Mesenchymal stem cell (in vitro differentiated cells and primary cell): ENCODE data around the gene TOX3.

Source experiments
- DNase-seq: peaks from one replicate; pipeline ENCODE4 v3.0.0-alpha.2; 2013
- H2AFZ ChIP-seq: one replicate; pipeline ENCODE4 v1.6.1; 2013; ENCODE audit warnings: low read depth, mild to moderate bottlenecking, control low read depth, inconsistent platforms, low read length, moderate library complexity
- H2AK5ac ChIP-seq: 2 replicates; pipeline ENCODE4 v1.6.1; 2013; ENCODE audit warnings: low read length, moderate library complexity, mild to moderate bottlenecking, inconsistent platforms; ENCODE audit not compliant: severe bottlenecking
- H2BK120ac ChIP-seq: one replicate; pipeline ENCODE4 v1.6.1; 2013; ENCODE audit warnings: low read depth, mild to moderate bottlenecking, inconsistent platforms, low read length, moderate library complexity
- H2BK12ac ChIP-seq, 2 experiments: one replicate each; pipeline ENCODE4 v1.6.1; 2013; ENCODE audit warnings: inconsistent platforms in 2 of 2, low read length in 2 of 2, mild to moderate bottlenecking in 2 of 2, moderate library complexity in 2 of 2, control low read depth in 1 of 2
- H2BK15ac ChIP-seq: one replicate; pipeline ENCODE4 v1.6.1; 2013; ENCODE audit warnings: mild to moderate bottlenecking, low read depth, inconsistent platforms; ENCODE audit not compliant: poor library complexity, severe bottlenecking
- H2BK5ac ChIP-seq: 2 replicates; pipeline ENCODE4 v1.6.1; 2013; ENCODE audit warnings: low read depth, mild to moderate bottlenecking, low read length, control low read depth, inconsistent platforms; ENCODE audit not compliant: poor library complexity, severe bottlenecking
- H3K14ac ChIP-seq, 2 experiments: one replicate each; pipeline ENCODE4 v1.6.1; 2013; ENCODE audit warnings: inconsistent platforms in 2 of 2, low read length in 2 of 2, control low read depth in 1 of 2, mild to moderate bottlenecking in 1 of 2, moderate library complexity in 1 of 2
- H3K18ac ChIP-seq, 2 experiments: one replicate each; pipeline ENCODE4 v1.6.1; 2013; ENCODE audit warnings: inconsistent platforms in 2 of 2, low read length in 2 of 2, control low read depth in 1 of 2, low read depth in 1 of 2, mild to moderate bottlenecking in 1 of 2
- H3K23ac ChIP-seq, 2 experiments: one replicate each; pipeline ENCODE4 v1.6.1; 2013; ENCODE audit warnings: inconsistent platforms in 2 of 2, low read length in 2 of 2, mild to moderate bottlenecking in 2 of 2, moderate library complexity in 2 of 2, control low read depth in 1 of 2
- H3K27ac ChIP-seq: 2 replicates; pipeline ENCODE4 v1.5.1; 2013; ENCODE audit warnings: mild to moderate bottlenecking, moderate library complexity, low read length, control low read depth, inconsistent platforms; ENCODE audit not compliant: poor library complexity, severe bottlenecking
- H3K27me3 ChIP-seq, 2 experiments: 2 replicates each; pipeline versions ENCODE4 v1.6.1 to v1.7.0; 2013; ENCODE audit warnings: low read length in 2 of 2, mild to moderate bottlenecking in 2 of 2, moderate library complexity in 2 of 2, control low read depth in 1 of 2, inconsistent platforms in 1 of 2; ENCODE audit not compliant: control insufficient read depth in 1 of 2, insufficient read depth in 1 of 2
- H3K36me3 ChIP-seq, 2 experiments: 2 replicates each; pipeline versions ENCODE4 v1.6.1 to v1.7.0; 2013; ENCODE audit warnings: low read length in 2 of 2, control low read depth in 1 of 2, inconsistent platforms in 1 of 2, low read depth in 1 of 2, mild to moderate bottlenecking in 1 of 2; ENCODE audit not compliant: insufficient read depth in 2 of 2, control insufficient read depth in 1 of 2
- H3K4ac ChIP-seq, 2 experiments: one replicate each; pipeline ENCODE4 v1.6.1; 2013; ENCODE audit warnings: inconsistent platforms in 2 of 2, low read length in 2 of 2, mild to moderate bottlenecking in 2 of 2, moderate library complexity in 2 of 2, control low read depth in 1 of 2, low read depth in 1 of 2
- H3K4me1 ChIP-seq: 2 replicates; pipeline ENCODE4 v1.6.1; 2013; ENCODE audit warnings: low read depth, low read length, control low read depth; ENCODE audit not compliant: control insufficient read depth, insufficient read depth
- H3K4me2 ChIP-seq: 2 replicates; pipeline ENCODE4 v1.6.1; 2013; ENCODE audit warnings: low read length, mild to moderate bottlenecking, inconsistent platforms; ENCODE audit not compliant: poor library complexity, severe bottlenecking
- H3K4me3 ChIP-seq, 2 experiments: 2 replicates each; pipeline versions ENCODE4 v1.5.1 to v1.7.0; 2013; ENCODE audit warnings: low read length in 2 of 2, mild to moderate bottlenecking in 2 of 2, control low read depth in 1 of 2, low read depth in 1 of 2; ENCODE audit not compliant: insufficient read depth in 1 of 2
- H3K79me1 ChIP-seq: replicated peaks from 2 replicates; pipeline ENCODE4 v1.6.1; 2013; ENCODE audit warnings: mild to moderate bottlenecking, control low read depth, low read length, inconsistent platforms; ENCODE audit not compliant: poor library complexity, severe bottlenecking
- H3K9ac ChIP-seq: 2 replicates; pipeline ENCODE4 v1.7.0; 2013; ENCODE audit warnings: mild to moderate bottlenecking, low read length, moderate library complexity
- H3K9me3 ChIP-seq: 2 replicates; pipeline ENCODE4 v1.7.0; 2013; ENCODE audit warnings: mild to moderate bottlenecking, low read length; ENCODE audit not compliant: control insufficient read depth
- H4K8ac ChIP-seq: one replicate; pipeline ENCODE4 v1.6.1; 2013; ENCODE audit warnings: inconsistent platforms, mild to moderate bottlenecking, low read length, moderate library complexity
- H4K91ac ChIP-seq: one replicate; pipeline ENCODE4 v1.6.1; 2013; ENCODE audit warnings: mild to moderate bottlenecking, low read length, inconsistent platforms
- WGBS: methylation state at CpG from one replicate; pipeline ENCODE4 v1.1.7; 2013; ENCODE audit warnings: mixed read lengths; 5-methylcytosine and 5-hydroxymethylcytosine counted together

The TOX3 gene

GRCh38 chr16:52556083-52556482, 9.1 kb upstream of the TOX3 start:
- 62% methylated on average over 1 of the region's 1 CpG for WGBS
- Histone ChIP-seq H4K91ac (no peak overlapping the region), H3K4me2 (no peak overlapping the region)

DNA sequence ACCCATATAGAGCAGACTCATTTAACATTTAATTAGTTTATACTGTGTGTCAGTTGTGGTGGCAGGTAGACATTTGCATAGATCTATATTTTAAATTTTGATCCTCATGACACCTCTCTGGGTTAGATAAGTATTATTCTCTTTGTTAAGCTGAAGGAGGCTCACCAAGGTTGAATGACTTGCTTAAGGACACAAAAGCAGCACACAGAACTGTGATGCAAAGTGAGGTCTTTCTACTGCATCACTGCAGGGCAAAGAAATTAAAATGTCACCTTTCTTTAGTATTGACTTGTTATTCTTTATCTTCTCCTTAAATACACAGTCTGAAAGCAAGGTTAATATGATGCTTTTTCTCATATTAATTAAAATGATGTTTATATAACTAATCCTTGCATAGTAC, 8.6 kb upstream of the TOX3 start:
- no peak overlapping the region for H3K9ac ChIP-seq

More at GRCh38 chr16:52556083-52556482, 9.1 kb upstream of the TOX3 start:
- Histone ChIP-seq H3K4me1 (peaks cover 6% of the 10 kb centered on the region), H3K14ac (no peak overlapping the region), H3K27ac (no peak overlapping the region), H3K18ac (no peak overlapping the region), H3K79me1 (no peaks in the 10 kb centered on the region), H3K4me3 (no peak overlapping the region), H2BK12ac (no peak overlapping the region), H3K9ac (no peak overlapping the region), H3K23ac (no peak overlapping the region), H3K9me3 (no peaks in the 10 kb centered on the region), H3K27me3 (no peaks in the 10 kb centered on the region), H3K4ac (no peak overlapping the region), H4K8ac (no peak overlapping the region), H3K36me3 (no peaks in the 10 kb centered on the region), H2BK5ac (no peak overlapping the region), H2AFZ (no peak overlapping the region), H2BK120ac (no peak overlapping the region), H2AK5ac (no peak overlapping the region), H2BK15ac (no peak overlapping the region)
- DNase-seq = no peak

GRCh38 chr16:52554334-52554733, 7.4 kb upstream of the TOX3 start:
- Histone ChIP-seq H3K14ac (no peak overlapping the region), H3K23ac (no peak overlapping the region), H3K27ac (no peak overlapping the region), H3K4ac (no peak overlapping the region), H3K79me1 (no peaks in the 10 kb centered on the region), H2BK5ac (no peak overlapping the region), H3K27me3 (peaks cover 0 to 9% of the 10 kb centered on the region in 2 experiments), H3K4me3 (no peak overlapping the region), H2BK15ac (no peak overlapping the region), H3K4me2 (no peak overlapping the region), H2BK12ac (no peak overlapping the region), H2AFZ (no peak overlapping the region), H3K9ac (no peak overlapping the region), H3K4me1 (peaks cover 6% of the 10 kb centered on the region), H4K8ac (no peak overlapping the region), H4K91ac (no peak overlapping the region), H3K36me3 (no peaks in the 10 kb centered on the region), H3K18ac (no peak overlapping the region), H3K9me3 (no peaks in the 10 kb centered on the region), H2BK120ac (no peak overlapping the region), H2AK5ac (no peak overlapping the region)
- no peak for DNase-seq
- WGBS = no CpG with 5 or more reads among the region's 1 CpG

More for the DNA sequence above, 8.6 kb upstream of the TOX3 start:
- H3K14ac ChIP-seq = no peak overlapping the region
- no peak overlapping the region for H2AK5ac ChIP-seq
- no peak overlapping the region for H4K8ac ChIP-seq
- H3K4me3 ChIP-seq = no peak overlapping the region
- no peak overlapping the region for H2AFZ ChIP-seq
- H3K36me3 ChIP-seq = no peaks in the 10 kb centered on the region
- H3K23ac ChIP-seq = no peak overlapping the region
- DNase-seq = no peak
- H2BK12ac ChIP-seq = no peak overlapping the region
- H3K79me1 ChIP-seq = no peaks in the 10 kb centered on the region
- no peak overlapping the region for H2BK15ac ChIP-seq
- peaks cover 6% of the 10 kb centered on the region for H3K4me1 ChIP-seq
- H3K18ac ChIP-seq = no peak overlapping the region
- H2BK120ac ChIP-seq = no peak overlapping the region
- no peak overlapping the region for H3K4me2 ChIP-seq
- H3K27ac ChIP-seq = no peak overlapping the region
- H4K91ac ChIP-seq = no peak overlapping the region
- no peak overlapping the region for H3K4ac ChIP-seq
- H3K9me3 ChIP-seq = no peaks in the 10 kb centered on the region
- H2BK5ac ChIP-seq = no peak overlapping the region
- no peaks in the 10 kb centered on the region for H3K27me3 ChIP-seq

GRCh38 chr16:52553322-52553721, 6.4 kb upstream of the TOX3 start:
- peaks cover 3 to 18% of the 10 kb centered on the region in 2 experiments for H3K27me3 ChIP-seq
- no peaks in the 10 kb centered on the region for H3K9me3 ChIP-seq
- H3K4me3 ChIP-seq = no peak overlapping the region
- no peak overlapping the region for H2BK12ac ChIP-seq
- H3K4me2 ChIP-seq = no peak overlapping the region
- no peak overlapping the region for H2AK5ac ChIP-seq
- no peak overlapping the region for H4K91ac ChIP-seq
- H3K79me1 ChIP-seq = no peaks in the 10 kb centered on the region
- H3K23ac ChIP-seq = no peak overlapping the region
- no peak for DNase-seq
- no peak overlapping the region for H3K18ac ChIP-seq
- WGBS = 94% methylated on average over 1 of the region's 2 CpGs
- no peak overlapping the region for H2BK5ac ChIP-seq
- no peak overlapping the region for H4K8ac ChIP-seq
- H2BK120ac ChIP-seq = no peak overlapping the region
- H3K14ac ChIP-seq = no peak overlapping the region
- H2AFZ ChIP-seq = no peak overlapping the region
- no peak overlapping the region for H3K9ac ChIP-seq
- peaks cover 3% of the 10 kb centered on the region for H3K4me1 ChIP-seq
- H3K36me3 ChIP-seq = no peaks in the 10 kb centered on the region
- H3K27ac ChIP-seq = no peak overlapping the region
- no peak overlapping the region for H2BK15ac ChIP-seq
- H3K4ac ChIP-seq = no peak overlapping the region
